MM.1S (cell line): ENCODE results near the gene S100P.

ENCODE experiments used
- DNase-seq: peaks from one replicate; pipeline ENCODE4 v3.0.0-alpha.2; 2015
- H2AFZ ChIP-seq: fragments of 300-600 bp; sonication (generic); 2 replicates; pipeline ENCODE4 v1.6.0; 2016; ENCODE audit warnings: antibody characterized with exemption, low read length
- H3F3A ChIP-seq: fragments of 300-600 bp; sonication (generic); 2 replicates; pipeline ENCODE4 v1.6.1; 2016; ENCODE audit warnings: mild to moderate bottlenecking, antibody characterized with exemption, low read length, moderate library complexity, mixed read lengths; ENCODE audit not compliant: insufficient read depth
- H3K27ac ChIP-seq: fragments of 300-600 bp; sonication (generic); 2 replicates; pipeline ENCODE4 v1.5.1; 2016; ENCODE audit warnings: mild to moderate bottlenecking, low read length
- H3K27me3 ChIP-seq: fragments of 300-600 bp; sonication (generic); replicated peaks from 2 replicates; pipeline ENCODE4 v1.6.0; 2016; ENCODE audit warnings: low read length; ENCODE audit not compliant: insufficient read depth
- H3K36me3 ChIP-seq: fragments of 300-600 bp; sonication (generic); replicated peaks from 2 replicates; pipeline ENCODE4 v1.6.1; 2016; ENCODE audit warnings: mild to moderate bottlenecking, low read length, mixed read lengths; ENCODE audit not compliant: insufficient read depth
- H3K4me1 ChIP-seq: fragments of 300-600 bp; sonication (generic); 2 replicates; pipeline ENCODE4 v1.6.1; 2016; ENCODE audit warnings: low read length, mixed read lengths
- H3K4me2 ChIP-seq: fragments of 300-600 bp; sonication (generic); 2 replicates; pipeline ENCODE4 v1.6.0; 2016; ENCODE audit warnings: low read depth, low read length
- H3K4me3 ChIP-seq: fragments of 300-600 bp; sonication (generic); 2 replicates; pipeline ENCODE4 v1.5.1; 2016; ENCODE audit warnings: low read length, mixed read lengths
- H3K79me2 ChIP-seq: fragments of 300-600 bp; sonication (generic); 2 replicates; pipeline ENCODE4 v1.6.1; 2016; ENCODE audit warnings: mixed run types, low read length, mixed read lengths
- H3K9ac ChIP-seq: fragments of 300-600 bp; sonication (generic); 2 replicates; pipeline ENCODE4 v1.6.1; 2016; ENCODE audit warnings: low read length, mixed read lengths
- H3K9me2 ChIP-seq: fragments of 300-600 bp; sonication (generic); replicated peaks from 2 replicates; pipeline ENCODE4 v1.6.1; 2016; ENCODE audit warnings: mild to moderate bottlenecking, low read length, mixed read lengths; ENCODE audit not compliant: insufficient read depth
- H3K9me3 ChIP-seq: fragments of 300-600 bp; sonication (generic); replicated peaks from 2 replicates; pipeline ENCODE4 v1.6.1; 2016; ENCODE audit warnings: mild to moderate bottlenecking, low read length, mixed read lengths; ENCODE audit not compliant: insufficient read depth
- H4K20me1 ChIP-seq: fragments of 300-600 bp; sonication (generic); 2 replicates; pipeline ENCODE4 v1.6.1; 2016; ENCODE audit warnings: mild to moderate bottlenecking, low read length, moderate library complexity, mixed read lengths; ENCODE audit not compliant: insufficient read depth
- CTCF ChIP-seq: fragments of 300-600 bp; sonication (generic); IDR thresholded peaks from 2 replicates; pipeline ENCODE4 v1.5.1; 2016; ENCODE audit warnings: antibody characterized with exemption, low read length, mixed read lengths
- EZH2 ChIP-seq: fragments of 300-600 bp; sonication (generic); optimal IDR thresholded peaks from 2 replicates; pipeline ENCODE3; 2017; ENCODE audit warnings: low read depth, mild to moderate bottlenecking, antibody characterized with exemption, low read length, mixed read lengths
- EZH2phosphoT487 ChIP-seq: fragments of 300-600 bp; sonication (generic); IDR thresholded peaks from 2 replicates; pipeline ENCODE4 v1.6.1; 2018; ENCODE audit warnings: antibody characterized with exemption, low read length

Gene S100P

GRCh38 chr4:6731318-6731675 lies 37.6 kb downstream of the S100P start:
- Histone ChIP-seq H2AFZ (no peak overlapping the region), H3K79me2 (no peaks in the 10 kb centered on the region), H3K9me2 (no peaks in the 10 kb centered on the region), H3K27me3 (peaks cover 17% of the 10 kb centered on the region), H3K4me3 (no peak overlapping the region), H3K27ac (no peak overlapping the region), H3K4me1 (no peaks in the 10 kb centered on the region), H3K36me3 (no peaks in the 10 kb centered on the region), H3K9ac (no peak overlapping the region), H4K20me1 (no peaks in the 10 kb centered on the region; the same call in 1 of the 2 replicates), H3F3A (no peaks in the 10 kb centered on the region), H3K9me3 (no peaks in the 10 kb centered on the region), H3K4me2 (no peak overlapping the region)
- no peak for DNase-seq
- TF ChIP-seq EZH2 (no peak), CTCF (no peak), EZH2phosphoT487 (no peak)

- DNase-seq, result no peak
- no peaks in the 10 kb centered on the region for H3K9me3 ChIP-seq
- no peak overlapping the region for H2AFZ ChIP-seq
- no peak overlapping the region for H3K4me2 ChIP-seq
- no peaks in the 10 kb centered on the region; the same call in 1 of the 2 replicates for H4K20me1 ChIP-seq
- no peaks in the 10 kb centered on the region for H3K4me1 ChIP-seq
- TF ChIP-seq EZH2phosphoT487 (no peak), EZH2 (no peak), CTCF (no peak)
- H3K36me3 ChIP-seq, result no peaks in the 10 kb centered on the region
- H3K27ac ChIP-seq, result no peak overlapping the region
- no peaks in the 10 kb centered on the region for H3F3A ChIP-seq
- no peaks in the 10 kb centered on the region for H3K9me2 ChIP-seq
- H3K79me2 ChIP-seq, result no peaks in the 10 kb centered on the region
- H3K9ac ChIP-seq, result no peak overlapping the region
- H3K4me3 ChIP-seq, result no peak overlapping the region
- peaks cover 17% of the 10 kb centered on the region for H3K27me3 ChIP-seq
Observed at GRCh38 chr4:6731780-6732179, 38.1 kb downstream of the S100P start.

- DNase-seq, result no peak
- Histone ChIP-seq H3K27ac (no peak overlapping the region), H3K9me3 (no peaks in the 10 kb centered on the region), H2AFZ (0 out of 2 replicates have a peak overlapping the region, but pooled peaks have one; percentile 19), H3K9ac (no peak overlapping the region), H3K36me3 (no peaks in the 10 kb centered on the region), H3K9me2 (no peaks in the 10 kb centered on the region), H3K4me2 (no peak overlapping the region), H3K79me2 (no peaks in the 10 kb centered on the region), H3K27me3 (peaks cover 17% of the 10 kb centered on the region), H3F3A (no peaks in the 10 kb centered on the region), H3K4me1 (no peaks in the 10 kb centered on the region), H4K20me1 (no peaks in the 10 kb centered on the region; the same call in 1 of the 2 replicates), H3K4me3 (no peak overlapping the region)
- TF ChIP-seq EZH2 (no peak), CTCF (no peak), EZH2phosphoT487 (no peak)
Observed at GRCh38 chr4:6732441-6733357, 39.0 kb downstream of the S100P start.
